ENCODE measurements around the gene ROR2.

DNA sequence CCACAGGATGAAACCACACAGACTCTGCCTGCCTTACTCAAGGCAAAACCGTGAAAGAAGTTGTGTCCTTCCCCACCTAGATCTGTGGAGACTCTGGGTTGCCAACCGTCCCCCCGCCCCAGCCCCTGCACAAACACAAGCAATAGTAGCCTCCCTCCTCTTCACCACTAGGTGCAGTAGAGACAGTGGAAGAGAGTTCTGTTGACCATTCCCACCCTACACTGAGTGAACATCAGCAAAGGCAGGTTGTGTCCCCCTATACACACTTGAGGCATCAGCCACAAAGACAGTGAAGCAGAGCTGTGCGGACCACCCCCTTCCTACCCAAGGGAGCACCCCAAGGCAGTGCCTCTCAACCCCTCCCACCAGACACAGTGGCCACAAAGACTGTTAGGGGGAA lies 302.7 kb downstream of the ROR2 start:
- TF ChIP-seq CTCF (IDR thresholded peaks at IDR 0.05) (no peak), POLR2A (IDR thresholded peaks at IDR 0.05) (no peak)

Data from heart left ventricle (tissue), 13 donors.